GM18873 (cell line): Measurements from ENCODE around the gene DCC.

Source experiments
- ATAC-seq: cut with Tn5 transposase; IDR thresholded peaks from one replicate; pipeline ENCODE4 v1.9.1; 2021; ENCODE audit warnings: mild to moderate bottlenecking, moderate library complexity, moderate number of reproducible peaks; ENCODE audit not compliant: unreplicated experiment, low FRiP score

DCC gene

DNA sequence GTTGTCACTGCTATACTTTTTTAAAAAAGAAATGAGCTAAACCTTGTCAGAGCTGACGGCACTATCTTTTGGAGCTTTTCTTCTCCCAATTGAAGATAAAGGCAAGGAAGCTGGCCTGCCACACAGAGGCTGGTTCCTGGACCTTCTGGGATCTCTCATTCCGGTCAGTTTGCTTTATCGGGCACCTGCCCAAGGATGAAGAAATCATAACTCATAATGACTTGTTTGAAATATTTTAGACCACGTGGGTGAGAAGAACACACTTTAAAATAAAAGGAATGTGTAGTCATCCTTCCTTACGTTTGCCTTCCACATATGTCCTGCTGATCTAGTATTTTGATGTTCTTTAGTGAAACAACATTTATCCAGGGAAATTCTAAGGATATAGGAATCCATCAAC, 535.7 kb downstream of the DCC start:
- no peak for ATAC-seq

- ATAC-seq = no peak
Measured at GRCh38 chr18:52888014-52888413, 548.0 kb downstream of the DCC start.

- no peak for ATAC-seq
Measured at GRCh38 chr18:52894801-52895200, 554.8 kb downstream of the DCC start.

DNA sequence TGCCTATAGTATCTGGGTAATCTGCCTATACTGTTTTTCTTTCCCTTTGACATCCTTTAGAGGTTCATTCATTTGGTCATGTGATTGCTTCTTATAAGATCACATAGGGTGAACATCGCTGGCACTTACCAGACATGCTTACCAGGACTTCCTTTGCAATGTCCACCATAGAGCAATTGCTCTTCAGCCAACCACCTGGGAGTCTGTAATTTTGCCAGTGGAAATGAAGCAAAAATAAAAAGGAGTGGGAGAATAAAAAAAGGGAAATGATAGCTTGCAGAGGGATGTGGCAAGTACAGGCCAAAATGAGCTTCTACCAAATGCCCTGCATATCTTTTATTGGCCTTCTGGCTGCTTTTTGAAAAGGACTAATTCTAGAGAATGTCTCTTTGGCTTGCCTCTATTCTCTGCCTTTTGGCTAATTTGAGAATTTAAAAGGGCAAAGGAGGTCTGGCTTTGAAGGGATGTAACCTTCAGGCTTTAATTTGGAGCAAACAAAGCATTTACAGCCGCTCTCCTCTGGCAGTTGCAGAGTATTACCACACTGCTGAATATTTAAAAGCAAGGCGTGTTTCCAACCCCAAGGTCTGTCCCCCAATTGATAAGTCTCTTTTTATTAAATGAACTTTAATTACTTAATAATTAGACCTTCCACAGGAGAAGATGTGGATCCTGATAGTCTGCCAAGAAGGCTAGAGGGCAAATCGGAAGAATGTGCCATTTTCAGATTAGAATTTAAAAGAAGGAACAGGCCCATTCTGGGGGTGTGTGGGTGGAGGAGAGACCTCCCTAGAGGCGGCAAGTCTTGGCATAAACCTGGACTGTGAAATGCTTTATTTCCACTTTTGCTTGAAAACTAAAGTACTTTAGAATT, 557.9 kb downstream of the DCC start:
- no peak for ATAC-seq

DNA sequence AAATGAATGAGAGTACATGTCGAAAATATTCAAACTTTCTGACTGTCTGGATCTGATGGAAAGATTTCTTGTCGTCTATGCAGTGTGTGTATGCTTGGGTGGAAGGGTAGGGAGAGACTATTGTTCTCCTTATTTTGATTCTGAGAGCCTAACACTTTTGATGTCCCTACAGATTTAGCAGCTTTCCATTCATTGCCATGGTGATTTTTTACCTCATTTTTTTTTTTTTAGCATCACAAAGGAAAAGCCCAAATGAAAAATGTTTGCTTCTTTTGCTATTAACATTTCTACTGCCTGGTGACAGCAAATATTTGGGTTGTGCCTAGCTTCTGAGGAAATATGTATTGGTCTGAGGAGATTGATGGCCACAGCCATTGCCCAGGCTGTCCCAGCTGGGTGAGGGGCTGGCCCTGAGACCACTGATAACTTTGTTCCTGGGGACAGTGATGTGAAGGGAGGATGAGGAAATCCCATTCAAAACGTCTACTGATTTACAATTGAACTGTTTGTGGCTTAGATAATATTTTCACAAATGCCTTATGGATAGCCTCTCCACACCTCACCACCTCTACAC, 558.6 kb downstream of the DCC start:
- no peak for ATAC-seq

GRCh38 chr18:52902188-52902587, 562.2 kb downstream of the DCC start:
- no peak for ATAC-seq

DNA sequence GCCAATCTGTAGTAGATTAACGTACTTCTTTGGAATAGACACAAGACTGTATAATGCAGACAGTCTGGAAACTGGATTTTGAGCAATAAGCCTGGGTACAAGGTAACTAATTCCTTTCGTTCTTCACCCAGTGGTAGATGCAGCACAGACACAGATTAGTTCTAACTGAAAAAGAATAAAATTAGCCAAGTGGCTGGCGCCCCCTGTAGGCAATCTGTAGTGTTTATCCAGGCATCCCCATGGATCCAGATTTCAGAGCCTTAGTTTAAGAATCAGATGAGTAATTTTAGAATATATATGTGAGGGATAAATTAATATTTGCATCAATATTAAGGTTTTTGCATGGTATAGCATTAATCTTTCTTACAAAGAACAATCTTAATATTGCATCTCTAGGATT, 563.9 kb downstream of the DCC start:
- no peak for ATAC-seq

GRCh38 chr18:52907543-52908308, 567.7 kb downstream of the DCC start:
- no peak for ATAC-seq

DNA sequence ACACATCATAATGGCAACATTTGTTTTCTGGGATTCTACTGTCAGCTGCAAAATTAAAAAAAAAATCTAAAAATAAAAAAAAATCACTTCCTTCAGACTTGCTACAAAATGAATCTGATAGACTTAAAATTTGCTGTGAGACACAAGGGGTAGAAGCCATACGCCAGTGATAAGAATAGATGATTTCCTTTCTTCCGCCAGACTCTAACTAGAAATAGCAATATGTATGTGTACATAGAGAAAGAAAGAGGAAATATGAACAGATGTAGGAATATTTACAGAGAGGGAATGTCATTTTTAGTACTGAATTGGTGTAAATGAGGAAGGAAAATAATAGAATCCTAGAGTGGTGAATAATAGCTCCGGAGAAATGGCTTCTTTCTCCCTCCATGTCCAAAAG, 574.2 kb downstream of the DCC start:
- ATAC-seq = no peak

DNA sequence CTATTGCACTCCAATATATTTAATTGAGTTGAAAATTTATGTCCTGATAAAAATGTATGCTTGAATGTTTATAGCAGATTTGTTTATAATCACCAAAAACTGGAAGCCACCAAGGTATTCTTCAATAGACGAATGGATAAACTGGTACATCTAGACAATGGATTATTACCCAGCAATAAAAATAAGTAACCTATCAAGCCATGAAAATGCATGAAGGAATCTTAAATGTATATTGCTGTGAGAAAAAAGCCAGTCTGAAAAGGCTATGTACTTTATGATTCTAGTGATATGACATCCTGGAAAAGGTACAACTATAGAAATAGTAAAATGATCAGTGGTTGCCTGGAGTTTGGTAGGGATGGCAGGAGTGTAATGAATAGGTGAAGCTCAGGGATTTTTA, 580.7 kb downstream of the DCC start:
- no peak for ATAC-seq

DNA sequence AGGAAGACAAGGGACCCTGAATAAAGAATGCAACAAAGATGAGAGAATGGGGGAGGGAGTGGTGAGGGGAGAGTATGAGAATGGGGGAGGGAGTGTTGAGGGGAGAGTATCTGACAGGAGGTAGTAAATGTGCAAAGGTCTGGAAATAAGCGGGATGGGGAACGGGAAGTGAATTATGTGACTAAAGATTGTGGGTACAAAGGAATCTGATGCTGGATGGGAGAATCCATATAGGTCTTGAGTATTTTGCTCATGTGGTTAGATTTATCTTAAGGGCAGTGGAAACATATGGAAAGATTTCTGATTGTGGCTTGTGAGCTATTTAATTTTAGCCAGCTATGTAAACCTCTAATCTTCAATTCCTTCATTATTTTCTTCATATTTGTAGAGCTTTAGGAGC, 593.4 kb downstream of the DCC start:
- ATAC-seq = no peak

DNA sequence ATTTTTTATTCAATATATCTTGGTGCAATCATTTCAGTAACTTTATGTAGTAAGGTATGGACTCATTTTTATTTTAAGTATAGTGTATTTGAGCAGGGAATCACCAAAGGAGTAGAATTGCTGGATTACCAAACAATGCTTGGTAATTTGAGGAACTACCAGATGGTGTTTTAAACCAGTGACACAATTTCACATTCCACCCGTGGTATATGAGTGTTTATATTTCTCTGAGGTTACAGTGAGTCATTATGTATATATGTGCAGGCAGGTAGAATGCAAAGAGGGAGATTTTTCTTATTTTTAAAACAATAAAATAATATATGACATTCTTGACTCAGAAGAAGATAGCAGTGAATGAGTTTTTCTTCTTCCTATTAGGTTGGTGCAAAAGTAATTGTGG, 596.9 kb downstream of the DCC start:
- no peak for ATAC-seq

DNA sequence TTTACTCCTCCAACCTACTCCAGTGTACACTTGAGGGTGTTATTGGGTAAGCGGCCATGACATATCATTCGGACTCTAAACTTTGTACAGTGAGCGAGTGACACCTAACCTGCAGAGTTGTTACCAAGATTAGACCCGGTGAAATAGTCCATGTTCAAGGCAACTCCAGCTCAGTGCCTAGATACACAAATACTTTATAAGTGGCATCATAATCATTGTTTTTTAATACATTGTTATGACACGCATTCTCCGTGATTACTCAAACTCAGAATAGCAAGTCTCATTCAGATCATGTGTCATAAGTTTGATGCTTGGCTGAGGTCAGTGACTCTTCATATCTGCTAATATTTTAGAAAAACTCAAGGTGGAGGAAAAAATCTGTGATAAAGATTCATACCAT, 597.8 kb downstream of the DCC start:
- ATAC-seq = no peak

DNA sequence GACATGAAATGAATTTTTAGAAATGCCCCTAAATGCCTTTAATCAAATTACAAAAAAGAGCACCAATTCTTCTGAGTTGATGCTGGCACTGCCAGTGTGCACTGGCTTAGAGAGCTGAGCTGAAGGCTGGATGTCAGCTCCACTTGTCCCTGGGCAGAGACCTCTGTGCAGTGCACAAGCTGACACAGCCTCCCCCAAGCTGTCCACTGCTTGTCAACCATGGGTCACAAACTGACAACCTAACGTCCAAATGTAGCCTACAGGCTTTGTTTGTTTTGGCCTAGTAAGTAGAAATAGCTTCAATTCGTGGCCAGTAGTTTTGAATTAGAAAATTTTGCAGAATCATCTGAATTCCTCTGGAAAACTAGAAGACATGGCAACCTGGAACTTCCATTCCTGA, 605.6 kb downstream of the DCC start:
- no peak for ATAC-seq

GRCh38 chr18:52948868-52949444, 609.0 kb downstream of the DCC start:
- ATAC-seq = no peak

GRCh38 chr18:52950155-52950554, 610.2 kb downstream of the DCC start:
- no peak for ATAC-seq

- ATAC-seq = no peak
Measured at GRCh38 chr18:52953387-52953786, 613.4 kb downstream of the DCC start.

- no peak for ATAC-seq
Measured at GRCh38 chr18:52963481-52963880, 623.5 kb downstream of the DCC start.

DNA sequence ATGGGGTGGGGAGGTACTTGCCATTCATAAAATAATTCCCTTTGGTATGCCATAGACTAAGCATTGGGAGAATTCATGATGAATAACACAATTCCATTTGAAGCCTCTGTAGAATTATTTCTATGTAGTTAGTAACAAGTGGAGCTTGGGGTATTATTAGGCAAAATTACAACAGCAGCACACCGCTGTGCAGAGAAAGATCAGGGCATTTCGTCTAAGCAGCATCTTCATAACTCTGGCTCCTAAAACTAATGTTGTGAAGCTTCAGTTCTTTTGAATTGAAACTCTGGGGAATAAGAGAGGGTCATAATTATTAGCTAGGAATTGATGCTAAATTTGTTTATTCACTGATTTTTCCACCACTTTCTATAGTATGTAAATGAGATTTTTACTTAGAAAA, 630.7 kb downstream of the DCC start:
- no peak for ATAC-seq

DNA sequence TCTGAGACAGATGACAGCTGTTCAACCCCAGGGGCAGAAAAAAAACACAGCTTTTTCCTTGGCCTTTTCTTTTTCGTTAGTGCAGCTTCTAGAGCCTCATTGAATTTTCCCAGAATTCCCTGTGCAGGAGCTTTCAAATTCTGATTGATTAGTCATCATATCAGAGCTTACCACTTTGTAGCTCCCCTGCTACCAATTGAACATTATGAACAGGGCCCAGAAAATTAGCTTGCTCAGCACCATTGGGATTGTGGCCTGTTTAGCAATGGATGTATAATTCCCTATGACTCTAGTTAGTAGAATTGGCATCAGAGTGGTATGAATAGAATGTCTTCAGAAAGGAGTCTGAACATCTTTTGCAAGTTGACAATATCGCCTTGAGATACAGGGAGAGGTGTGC, 631.1 kb downstream of the DCC start:
- no peak for ATAC-seq

GRCh38 chr18:52979892-52980291, 639.9 kb downstream of the DCC start:
- no peak for ATAC-seq
